Hepatic stellate cell (primary cell): Measurements from ENCODE around the gene KLHL40.
A peak's percentile ranks its signal among the peaks of the same experiment; 100 is the strongest.

Experiments used
- DNase-seq: peaks from one replicate; pipeline ENCODE4 v3.0.0; 2011; ENCODE audit warnings: low spot score

KLHL40 gene

DNA sequence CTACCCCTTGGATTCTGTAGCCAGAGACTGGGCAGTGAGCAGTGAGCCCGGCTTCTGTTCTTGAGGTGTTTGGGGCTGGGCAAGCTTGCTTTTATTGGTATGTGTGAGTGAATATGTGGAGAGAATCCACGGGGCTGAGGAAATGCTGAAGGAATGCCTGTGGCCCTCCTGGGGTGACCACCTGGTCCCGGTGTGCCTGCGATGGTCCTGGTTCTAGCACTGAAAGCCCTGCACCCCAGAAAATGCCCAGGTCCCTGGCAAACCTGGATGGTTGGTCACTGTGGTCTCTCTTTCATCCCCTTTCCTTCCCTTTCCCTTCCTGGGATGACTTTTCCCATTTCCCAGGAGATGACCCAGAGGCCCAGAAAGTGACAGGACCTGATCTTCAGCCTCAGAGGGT is 27.7 kb upstream of the KLHL40 start:
- DNase-seq, result no peak

- no peak for DNase-seq
Measured at GRCh38 chr3:42658091-42658770, 27.1 kb upstream of the KLHL40 start.

DNA sequence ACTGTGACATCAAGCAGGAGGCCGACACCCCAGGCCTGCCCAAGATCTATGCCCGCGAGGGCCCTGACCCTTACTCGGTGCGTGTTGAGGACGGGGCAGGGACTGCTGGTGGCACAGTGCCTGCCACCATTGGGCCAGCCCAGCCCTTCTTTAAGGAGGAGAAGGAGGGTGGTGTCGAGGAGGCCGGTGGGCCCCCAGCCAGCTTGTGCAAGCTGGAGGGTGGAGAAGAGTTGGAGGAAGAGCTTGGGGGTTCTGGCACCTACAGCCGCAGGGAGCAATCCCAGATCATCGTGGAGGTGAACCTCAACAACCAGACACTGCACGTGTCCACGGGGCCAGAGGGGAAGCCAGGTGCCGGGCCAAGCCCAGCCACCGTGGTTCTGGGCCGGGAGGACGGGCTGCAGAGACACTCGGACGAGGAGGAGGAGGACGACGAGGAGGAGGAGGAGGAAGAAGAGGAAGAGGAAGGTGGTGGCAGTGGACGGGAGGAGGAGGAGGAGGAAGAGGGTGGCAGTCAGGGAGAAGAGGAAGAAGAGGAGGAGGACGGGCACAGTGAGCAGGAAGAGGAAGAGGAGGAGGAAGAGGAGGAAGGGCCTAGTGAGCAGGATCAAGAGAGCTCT is 26.5 kb upstream of the KLHL40 start:
- DNase-seq, result no peak

DNA sequence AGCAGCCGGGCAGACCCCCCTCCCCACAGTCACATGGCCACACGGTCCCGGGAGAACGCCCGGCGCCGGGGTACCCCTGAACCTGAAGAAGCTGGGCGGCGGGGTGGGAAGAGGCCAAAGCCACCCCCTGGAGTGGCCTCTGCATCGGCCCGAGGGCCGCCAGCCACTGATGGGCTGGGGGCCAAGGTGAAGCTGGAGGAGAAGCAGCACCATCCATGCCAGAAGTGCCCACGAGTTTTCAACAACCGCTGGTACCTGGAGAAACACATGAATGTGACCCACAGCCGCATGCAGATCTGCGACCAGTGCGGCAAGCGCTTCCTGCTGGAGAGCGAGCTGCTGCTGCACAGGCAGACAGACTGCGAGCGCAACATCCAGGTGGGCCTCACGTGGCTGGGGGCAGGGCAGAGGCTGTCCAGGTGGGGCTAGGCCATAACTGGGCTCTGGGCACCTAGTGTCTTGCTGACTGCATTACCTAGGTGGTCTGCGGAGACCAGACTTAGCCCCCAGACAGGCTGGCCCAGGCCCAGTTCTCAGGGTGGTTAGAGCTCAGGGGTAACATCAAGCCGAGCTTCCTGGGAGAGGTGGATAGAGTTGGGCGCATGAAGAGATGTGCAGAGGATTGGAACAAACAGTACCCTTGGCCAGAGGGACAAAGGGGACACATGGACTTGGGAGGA is 25.7 kb upstream of the KLHL40 start:
- no peak for DNase-seq

- no peak for DNase-seq
Measured at GRCh38 chr3:42660131-42660715, 25.1 kb upstream of the KLHL40 start.

- DNase-seq, result no peak
Measured at GRCh38 chr3:42660898-42661297, 24.4 kb upstream of the KLHL40 start.

GRCh38 chr3:42661593-42662022 is 23.7 kb upstream of the KLHL40 start:
- DNase-seq, result no peak

DNA sequence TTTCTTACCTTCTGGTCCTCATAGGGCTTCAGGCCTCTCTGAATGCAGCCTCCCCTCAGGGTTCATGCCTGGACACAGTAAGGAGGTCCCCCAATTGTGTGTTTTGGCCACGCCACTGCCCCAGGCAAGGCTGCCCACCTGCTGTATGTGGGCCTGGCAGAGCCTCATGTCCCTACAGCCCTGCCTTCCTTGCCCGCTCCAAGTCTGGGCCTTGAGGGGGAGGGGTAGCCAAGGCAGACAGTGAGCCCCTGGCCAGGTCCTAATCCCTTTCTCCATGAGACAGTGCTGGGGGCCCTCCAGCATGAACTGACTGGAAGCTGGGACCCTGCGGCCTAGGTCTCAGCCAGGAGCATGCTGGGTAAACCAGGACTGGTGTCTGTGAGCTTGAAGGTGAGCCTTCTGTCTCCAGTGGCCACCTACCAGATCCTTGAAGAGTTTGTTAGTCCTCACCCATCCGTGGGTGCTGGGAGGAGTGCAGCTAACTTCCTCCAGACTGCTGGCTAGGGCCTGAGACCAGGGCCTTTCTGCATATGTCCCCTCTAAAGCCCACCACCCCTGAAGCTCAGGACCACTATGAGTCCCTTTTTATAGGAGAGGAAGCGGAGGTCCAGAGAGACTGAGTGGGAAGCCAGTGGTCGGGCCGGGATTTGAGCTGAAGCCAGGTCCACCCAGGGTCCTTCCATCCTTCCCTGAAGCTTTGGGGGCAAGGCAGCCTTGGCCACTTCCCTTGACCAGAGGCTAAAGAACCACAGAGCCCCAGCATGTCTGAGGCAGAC is 23.1 kb upstream of the KLHL40 start:
- DNase-seq, result no peak

- no peak for DNase-seq
Measured at GRCh38 chr3:42662813-42663535, 22.4 kb upstream of the KLHL40 start.

- DNase-seq, result no peak
Measured at GRCh38 chr3:42663581-42664437, 21.5 kb upstream of the KLHL40 start.

DNA sequence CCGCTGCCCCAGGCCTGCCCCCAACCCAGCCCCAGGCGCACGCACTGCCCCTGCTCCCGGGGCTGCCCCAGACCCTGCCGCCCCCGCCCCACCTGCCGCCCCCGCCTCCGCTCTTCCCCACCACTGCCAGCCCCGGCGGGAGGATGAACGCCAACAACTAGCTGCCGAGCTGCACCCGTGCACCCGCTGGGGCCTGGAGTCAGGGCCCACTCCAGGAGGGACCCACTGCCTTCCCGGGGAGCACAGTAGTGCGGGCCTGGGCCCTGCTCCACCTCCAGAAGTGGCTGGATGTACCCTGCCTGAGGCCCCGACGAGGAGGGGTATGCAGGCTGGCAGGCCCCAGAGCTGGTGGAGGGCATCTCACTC is 20.9 kb upstream of the KLHL40 start:
- no peak for DNase-seq

GRCh38 chr3:42665050-42665878 is 20.1 kb upstream of the KLHL40 start:
- peak; percentile 3 for DNase-seq

- DNase-seq, result no peak
Measured at GRCh38 chr3:42666022-42666421, 19.3 kb upstream of the KLHL40 start.

GRCh38 chr3:42666577-42666998 is 18.7 kb upstream of the KLHL40 start:
- DNase-seq, result no peak

- peak; percentile 6 for DNase-seq
Measured at GRCh38 chr3:42667096-42667522, 18.2 kb upstream of the KLHL40 start.

DNA sequence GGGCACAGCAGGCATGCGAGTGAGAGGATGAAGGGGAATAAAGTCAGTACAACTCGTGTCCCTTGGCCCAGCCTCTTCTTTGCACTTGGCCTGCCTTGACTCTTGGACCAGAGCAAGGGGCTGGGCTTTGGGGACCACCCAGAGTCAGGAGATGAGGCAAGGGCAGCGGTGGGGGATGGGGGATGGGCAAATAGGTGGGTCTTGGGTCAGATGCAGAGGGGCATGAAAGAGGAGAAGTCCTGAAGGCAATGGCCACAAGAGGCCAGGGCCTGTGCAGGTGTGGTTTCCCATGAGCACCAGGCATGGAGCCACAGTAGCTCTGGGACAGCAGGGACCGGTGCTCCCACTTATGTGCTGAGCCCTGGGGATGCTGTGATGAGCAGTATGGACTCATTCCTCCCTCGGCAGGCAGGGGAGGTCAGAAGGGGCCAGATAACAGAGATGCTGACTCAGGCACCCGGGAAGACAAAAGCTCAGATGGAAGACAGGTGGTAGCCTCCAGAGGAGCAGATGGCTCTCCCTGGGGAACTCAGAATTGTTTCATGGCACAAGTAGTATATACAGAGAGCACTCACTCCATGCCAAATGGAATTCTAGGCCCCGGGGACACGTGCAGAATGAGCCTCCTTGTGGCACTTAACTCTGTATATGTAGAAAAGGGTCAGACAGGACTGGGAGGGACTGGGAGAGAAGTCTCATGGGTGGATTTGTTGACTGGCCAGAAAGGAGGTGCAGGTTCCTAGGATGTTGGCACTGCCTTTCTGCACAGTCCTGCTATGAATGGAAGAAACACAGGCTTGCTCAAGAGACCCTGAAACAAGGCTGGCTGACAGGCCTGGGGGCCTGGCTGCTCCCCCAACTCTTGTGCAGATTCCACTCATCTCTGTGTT is 17.6 kb upstream of the KLHL40 start:
- DNase-seq, result peak; percentile 11

DNA sequence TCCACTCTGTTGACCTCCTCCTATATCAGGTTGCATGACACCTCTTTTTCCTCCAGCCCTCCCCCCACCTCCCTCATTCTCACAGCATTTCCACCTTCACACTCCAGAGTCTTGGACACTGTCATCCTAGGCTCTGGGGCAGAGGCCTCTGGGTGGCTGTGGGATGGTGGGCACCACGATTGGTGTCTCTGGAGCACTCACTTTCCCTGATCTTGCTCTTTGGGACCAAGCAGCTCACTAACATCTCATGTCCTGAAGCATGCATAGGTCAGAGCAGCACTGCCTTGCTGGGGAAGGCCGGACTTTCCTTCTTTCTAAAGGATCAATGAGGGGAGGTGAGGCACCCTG is 16.9 kb upstream of the KLHL40 start:
- DNase-seq, result no peak

- DNase-seq, result peak; percentile 26
Measured at GRCh38 chr3:42668793-42669217, 16.5 kb upstream of the KLHL40 start.
